NCI-H2196 (cell line): ENCODE results near the gene LBP.
"Not testable (repeated sequence)": the region's sequence is repeated elsewhere in the genome, so short reads cannot be mapped to it uniquely, and the experiment has no call there.

ENCODE experiments used
- DNase-seq: peaks from one replicate; lab custom pipeline; 2025; ENCODE audit not compliant: unreplicated experiment; lab: John Stamatoyannopoulos, UW

The LBP gene

GRCh38 chr20:38346741-38347140 is 459 bp downstream of the LBP start:
- no peak for DNase-seq

GRCh38 chr20:38349856-38350255 is 3.6 kb downstream of the LBP start:
- DNase-seq, result no peak

- no peak for DNase-seq
These were observed 4.8 kb downstream of the LBP start for GRCh38 chr20:38350879-38351775.

- DNase-seq, result no peak
These were observed 7.0 kb downstream of the LBP start for GRCh38 chr20:38353316-38353715.

- no peak for DNase-seq
These were observed 7.9 kb downstream of the LBP start for GRCh38 chr20:38354227-38354626.

GRCh38 chr20:38355161-38356012 is 9.1 kb downstream of the LBP start:
- DNase-seq, result no peak

- DNase-seq, result no peak
These were observed 11.4 kb downstream of the LBP start for GRCh38 chr20:38357653-38358207.

- no peak for DNase-seq
These were observed 12.3 kb downstream of the LBP start for GRCh38 chr20:38358556-38358955.

GRCh38 chr20:38363004-38363747 is 16.9 kb downstream of the LBP start:
- no peak for DNase-seq

GRCh38 chr20:38369389-38369788 is 23.1 kb downstream of the LBP start:
- DNase-seq, result no peak

- no peak for DNase-seq
These were observed 26.5 kb downstream of the LBP start for GRCh38 chr20:38372806-38373205.

- DNase-seq, result no peak
These were observed 27.1 kb downstream of the LBP start for GRCh38 chr20:38373231-38373867.

GRCh38 chr20:38373898-38374297 is 27.6 kb downstream of the LBP start:
- no peak for DNase-seq

- DNase-seq, result no peak
These were observed 30.9 kb downstream of the LBP start for GRCh38 chr20:38377039-38377685.

- DNase-seq, result not testable (repeated sequence)
These were observed 31.6 kb downstream of the LBP start for GRCh38 chr20:38377838-38378237.

GRCh38 chr20:38383147-38383546 is 36.9 kb downstream of the LBP start:
- no peak for DNase-seq

GRCh38 chr20:38386004-38386403 is 39.7 kb downstream of the LBP start:
- DNase-seq, result no peak

- DNase-seq, result no peak
These were observed 40.6 kb downstream of the LBP start for GRCh38 chr20:38386851-38387250.

GRCh38 chr20:38387953-38388352 is 41.7 kb downstream of the LBP start:
- no peak for DNase-seq

- no peak for DNase-seq
These were observed 46.1 kb downstream of the LBP start for GRCh38 chr20:38392356-38392755.
